Dermis microvascular lymphatic vessel endothelial cell (primary cell): Measurements from ENCODE around the gene KRTAP10-9. TPM values are rescaled to one million over a fixed set of nuclear protein-coding genes. Genes with fewer than 3 reads are reported as not detected.
"Not testable (repeated sequence)": the region's sequence is repeated elsewhere in the genome, so short reads cannot be mapped to it uniquely, and the experiment has no call there.

Experiments used
- DNase-seq, 2 donors: peaks; one replicate each; pipeline versions ENCODE4 v3.0.0 to v3.0.0-alpha.2; 2010; ENCODE audit warnings: low read depth in 2 of 2
- total RNA-seq: library from RNA; depleted of rRNA; stranded (reverse); fragments of >200 nt; gene quantifications from 2 replicates; pipeline ENCODE4 v1.2.1, GENCODE V29; 2014

Gene KRTAP10-9
- not detected in 2 replicates for total RNA-seq

GRCh38 chr21:44626673-44627143 is at the start of gene KRTAP10-9:
KRTAP10-9 (plus strand) TSS chr21:44627093; CDS start chr21:44627172, 79 bp downstream.
- no peak for DNase-seq

DNA sequence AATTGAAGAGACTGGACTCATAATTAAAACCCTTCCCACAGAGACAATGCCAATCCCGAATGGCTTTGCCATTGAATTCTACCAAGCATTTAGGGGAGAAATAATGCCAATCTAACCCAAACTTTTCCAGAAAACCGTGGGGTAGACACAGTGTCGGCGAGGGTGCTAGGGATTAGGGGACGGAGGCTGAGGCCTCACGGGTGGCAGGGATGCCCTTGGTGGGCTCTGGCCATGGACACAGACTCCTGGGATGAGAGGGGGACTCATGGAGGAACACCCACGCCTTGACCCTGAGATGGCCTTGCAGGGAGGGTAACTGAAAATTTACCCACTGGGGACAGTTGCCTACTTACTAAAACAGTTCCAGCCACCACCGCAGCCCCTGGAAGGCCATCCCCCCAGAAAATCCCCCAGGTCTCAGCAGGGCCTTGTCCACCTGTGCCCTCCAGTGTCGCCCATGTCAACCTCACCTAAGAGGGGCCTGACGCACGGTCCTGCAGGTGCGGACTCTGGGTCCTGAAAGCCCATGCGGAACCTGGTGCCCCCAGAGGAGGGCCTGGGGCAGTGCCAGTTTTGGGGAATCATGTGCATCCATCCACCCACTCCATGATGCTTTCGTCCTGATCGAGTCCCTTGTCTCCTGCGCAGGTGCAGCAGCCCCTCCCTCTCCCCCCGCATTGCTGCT is 48.4 kb upstream of the KRTAP10-9 start:
- no peak for DNase-seq

- DNase-seq = no peak
Observed at GRCh38 chr21:44579056-44579832, 47.6 kb upstream of the KRTAP10-9 start.

- no peak for DNase-seq
Observed at GRCh38 chr21:44579833-44580144, 47.1 kb upstream of the KRTAP10-9 start.

DNA sequence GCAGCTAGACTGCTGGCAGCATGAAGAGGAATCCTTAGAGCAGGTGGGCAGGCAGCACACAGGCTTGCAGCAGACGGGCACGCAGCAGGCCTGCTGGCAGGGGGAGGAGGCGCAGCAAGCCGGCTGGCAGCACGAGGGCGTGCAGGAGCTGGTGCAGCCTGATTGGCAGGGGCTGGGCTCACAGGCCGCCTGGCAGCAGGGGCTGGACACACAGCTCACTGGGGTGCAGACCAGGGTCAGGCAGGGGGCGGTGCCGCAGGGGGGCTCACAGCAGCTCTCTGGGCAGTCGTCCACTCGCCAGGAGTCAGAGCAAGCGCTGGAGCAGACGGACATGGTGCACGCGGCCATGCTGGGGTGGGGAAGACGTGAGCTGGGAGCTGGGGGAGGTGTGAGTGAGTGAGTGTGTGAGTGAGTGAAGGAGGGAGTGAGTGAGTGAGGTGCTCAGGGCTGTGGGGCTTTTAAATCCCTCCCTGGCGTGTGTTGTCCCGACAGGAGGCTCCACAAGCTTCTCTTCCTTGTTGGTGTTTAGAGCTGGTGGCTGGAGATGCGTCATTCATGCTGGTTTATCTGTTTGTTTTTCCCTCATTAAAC is 46.6 kb upstream of the KRTAP10-9 start, which contains the start of gene KRTAP10-5:
Gene KRTAP10-5 (minus strand): TSS at position 374 of the 591 bp plus-strand sequence. CDS start 26 bp downstream, at position 348.
- DNase-seq = not testable (repeated sequence)

- no peak for DNase-seq
Observed at GRCh38 chr21:44581158-44581557, 45.7 kb upstream of the KRTAP10-9 start.

GRCh38 chr21:44582055-44582454 is 44.8 kb upstream of the KRTAP10-9 start:
- no peak for DNase-seq

DNA sequence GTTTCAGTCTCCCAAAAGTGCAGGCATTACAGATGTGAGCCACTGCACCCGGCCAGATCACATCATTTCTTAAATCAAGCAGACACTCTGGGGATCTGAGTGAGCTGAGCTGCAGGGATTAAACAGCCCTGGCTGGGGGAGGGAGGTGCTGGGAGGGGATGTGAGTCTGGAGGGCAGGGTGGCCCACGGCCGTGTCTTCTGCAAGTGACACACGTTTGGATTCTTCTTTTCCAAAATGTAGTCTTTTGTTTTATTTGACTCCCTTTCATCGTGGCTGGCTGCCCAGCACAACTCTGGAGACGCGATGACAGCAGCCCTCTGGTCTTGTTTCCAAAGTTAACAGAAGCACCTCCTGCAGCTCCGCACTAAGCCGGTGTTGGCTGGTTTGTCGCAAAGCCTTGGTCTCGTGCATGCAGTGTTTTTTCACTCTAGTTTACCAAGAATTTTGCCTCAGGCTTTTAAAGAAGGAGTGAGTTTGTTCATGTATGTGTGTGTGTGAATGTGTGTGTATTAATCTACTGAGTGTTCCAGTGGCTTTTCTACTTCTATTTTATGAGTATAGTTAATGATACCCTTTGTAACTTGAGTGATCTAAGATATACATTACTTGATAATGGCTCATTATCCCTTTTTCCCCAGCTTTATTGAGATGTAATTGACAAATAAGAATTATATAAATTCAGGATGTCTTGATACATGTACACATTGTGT is 43.6 kb upstream of the KRTAP10-9 start:
- DNase-seq = no peak

DNA sequence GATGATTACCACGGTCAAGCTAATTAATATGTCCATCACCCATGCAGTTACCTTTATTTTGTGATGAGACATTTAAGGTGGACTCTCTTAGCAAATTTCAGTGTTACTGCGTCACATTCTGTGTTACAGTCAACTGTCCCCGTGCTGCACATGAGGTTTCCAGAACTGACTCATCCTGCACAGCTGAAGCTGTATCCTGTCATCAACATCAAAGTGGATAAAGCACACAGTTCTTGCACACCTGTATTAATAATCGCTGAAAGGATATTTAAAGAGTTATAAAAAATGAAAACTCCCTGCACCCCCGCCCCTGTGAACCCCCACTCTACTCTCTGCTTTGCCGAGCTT is 43.1 kb upstream of the KRTAP10-9 start:
- no peak for DNase-seq

DNA sequence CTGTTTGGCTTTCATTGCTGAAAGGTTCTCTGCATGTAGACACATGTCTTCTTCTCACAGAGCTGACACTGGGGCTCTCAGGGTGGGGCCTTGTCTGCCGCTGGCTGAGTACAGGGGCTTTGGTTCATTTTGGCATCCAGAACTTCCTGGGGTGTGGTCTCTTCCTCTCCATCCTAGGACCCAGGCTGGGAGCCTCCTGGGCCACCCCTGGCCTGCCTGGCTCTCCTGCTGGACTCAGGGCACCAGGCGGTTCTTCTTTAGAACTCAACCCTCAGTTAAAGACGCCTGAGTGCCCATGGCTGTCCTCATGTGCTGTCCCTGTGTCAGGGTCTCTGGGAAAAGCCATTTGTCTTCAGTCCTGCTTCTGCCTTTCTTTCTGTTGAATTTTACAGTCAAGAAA is 41.0 kb upstream of the KRTAP10-9 start:
- no peak for DNase-seq

GRCh38 chr21:44589094-44589493 is 37.8 kb upstream of the KRTAP10-9 start:
- DNase-seq = no peak

- no peak for DNase-seq
Observed at GRCh38 chr21:44589586-44590305, 37.1 kb upstream of the KRTAP10-9 start.

GRCh38 chr21:44590311-44590721 is 36.6 kb upstream of the KRTAP10-9 start:
- DNase-seq = no peak

- DNase-seq = not testable (repeated sequence)
Observed at GRCh38 chr21:44590897-44591800, 35.7 kb upstream of the KRTAP10-9 start.

DNA sequence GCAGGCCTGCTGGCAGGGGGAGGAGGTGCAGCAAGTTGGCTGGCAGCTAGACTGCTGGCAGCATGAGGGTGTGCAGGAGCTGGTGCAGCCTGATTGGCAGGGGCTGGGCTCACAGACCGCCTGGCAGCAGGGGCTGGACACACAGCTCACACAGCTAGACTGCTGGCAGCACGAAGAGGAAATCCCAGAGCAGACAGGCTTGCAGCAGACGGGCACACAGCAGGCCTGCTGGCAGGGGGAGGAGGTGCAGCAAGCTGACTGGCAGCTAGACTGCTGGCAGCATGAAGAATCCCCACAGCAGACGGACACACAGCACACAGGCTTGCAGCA is 35.1 kb upstream of the KRTAP10-9 start:
- not testable (repeated sequence) for DNase-seq

GRCh38 chr21:44592446-44593311 is 34.2 kb upstream of the KRTAP10-9 start, which contains the start of gene KRTAP10-6:
KRTAP10-6 (minus strand) TSS chr21:44592505; CDS start chr21:44592484, 21 bp downstream.
- DNase-seq = no peak

DNA sequence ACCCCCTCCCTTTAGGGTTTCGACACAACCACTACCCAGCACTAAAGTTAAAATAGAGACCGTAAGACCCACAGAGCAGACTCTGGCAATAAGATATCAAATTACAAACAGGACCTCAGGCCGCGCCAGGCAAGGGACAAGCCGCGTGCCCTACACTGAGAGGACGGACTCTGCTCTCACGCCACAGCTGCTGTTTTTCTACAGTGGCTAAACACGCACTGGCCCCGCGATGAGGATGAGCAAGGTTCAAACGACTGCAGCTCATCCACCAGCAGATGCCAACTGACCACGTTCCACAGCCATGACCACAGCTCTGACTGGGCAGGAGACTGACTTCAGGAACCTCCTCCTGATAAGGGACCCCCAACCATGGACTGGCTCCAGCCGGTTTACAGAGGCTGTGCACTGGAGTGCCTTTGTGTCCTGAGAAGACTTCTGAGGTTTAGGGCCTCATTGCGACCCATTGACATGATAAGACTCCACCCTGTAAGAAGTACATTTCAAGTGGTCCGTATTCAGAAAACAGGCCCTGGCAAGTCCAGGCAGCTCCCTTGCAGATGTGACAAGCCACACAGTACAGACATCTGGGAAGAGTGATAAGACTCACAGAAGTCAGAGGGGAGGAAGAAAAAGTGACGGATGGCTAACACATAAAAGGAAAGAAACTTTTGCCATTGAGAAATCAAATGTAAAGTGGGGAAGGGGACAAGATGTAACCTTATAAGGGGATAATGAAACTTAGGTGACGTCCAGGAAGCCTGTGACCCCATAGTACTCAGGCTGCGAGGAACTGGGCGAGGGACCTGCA is 33.1 kb upstream of the KRTAP10-9 start:
- no peak for DNase-seq

DNA sequence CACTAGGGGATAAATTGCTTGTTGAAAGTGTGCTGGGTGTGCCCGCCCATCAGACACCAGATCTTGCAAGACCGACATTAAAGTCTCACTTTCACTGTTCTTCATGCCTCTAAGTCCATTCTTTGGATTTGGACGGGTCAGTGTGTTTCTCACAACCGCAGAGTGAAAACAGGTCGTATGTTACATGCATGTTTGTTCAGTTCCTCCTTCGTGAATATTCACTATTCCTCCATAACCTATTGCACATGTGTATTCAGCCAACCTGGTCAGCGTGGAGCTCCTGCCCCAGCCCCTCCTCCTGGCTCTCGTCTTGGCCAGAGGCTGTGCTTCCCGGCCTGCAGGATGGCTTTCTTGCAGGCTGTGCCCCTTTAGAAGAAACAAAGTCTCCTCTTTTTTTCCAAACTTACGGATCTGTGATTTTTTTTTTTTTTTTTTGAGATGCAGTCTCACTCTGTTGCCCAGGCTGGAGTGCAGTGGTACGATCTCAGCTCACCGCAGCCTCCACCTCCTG is 32.4 kb upstream of the KRTAP10-9 start:
- no peak for DNase-seq
